NCI-H2107 (cell line): ENCODE data around the gene WNT7A.

Experiments used
- DNase-seq: peaks from one replicate; lab custom pipeline; 2025; lab: John Stamatoyannopoulos, UW

The WNT7A gene

GRCh38 chr3:13792512-13793371 is 87.1 kb downstream of the WNT7A start:
- DNase-seq = no peak

GRCh38 chr3:13792051-13792490 is 87.8 kb downstream of the WNT7A start:
- no peak for DNase-seq

DNA sequence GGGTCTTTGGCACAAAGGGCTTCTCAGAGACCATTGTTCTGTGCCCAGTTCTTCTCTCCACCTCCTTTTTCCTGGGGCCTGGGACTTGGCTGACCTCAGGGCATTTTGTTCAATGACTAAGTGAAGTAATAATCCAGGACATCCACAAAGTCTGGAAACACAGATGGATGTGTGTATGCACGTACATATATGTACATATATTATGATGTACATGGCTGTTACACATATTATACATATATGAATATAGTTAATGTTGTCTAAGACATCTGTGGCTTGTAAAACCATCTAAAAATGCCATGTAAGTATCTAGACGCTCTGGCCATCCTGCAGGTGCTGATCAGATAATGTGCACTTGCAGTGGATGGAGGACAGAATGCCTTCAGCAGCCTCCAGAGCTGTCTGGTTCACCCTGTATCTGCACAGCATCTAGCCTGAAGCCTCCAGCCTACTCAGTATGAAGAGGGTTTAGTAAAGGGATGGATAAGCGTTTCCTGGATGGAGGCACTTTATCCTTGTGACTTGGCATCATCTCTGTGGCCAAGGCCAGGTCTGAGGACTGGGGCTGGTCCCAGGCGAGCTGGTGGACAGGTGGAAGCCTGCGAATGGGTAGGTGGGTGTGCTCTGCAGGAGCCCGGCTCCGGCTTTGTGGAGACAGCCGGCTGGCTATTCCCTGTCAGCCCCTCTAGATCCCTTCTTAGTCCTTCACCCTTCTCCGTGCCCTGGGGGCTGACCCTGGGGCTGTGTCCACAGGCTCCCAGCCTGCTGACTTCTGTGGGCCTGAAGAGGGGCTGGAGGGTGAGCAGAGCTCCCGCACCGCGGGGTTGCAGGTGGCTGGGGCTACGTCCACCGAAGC is 88.4 kb downstream of the WNT7A start:
- DNase-seq = no peak

DNA sequence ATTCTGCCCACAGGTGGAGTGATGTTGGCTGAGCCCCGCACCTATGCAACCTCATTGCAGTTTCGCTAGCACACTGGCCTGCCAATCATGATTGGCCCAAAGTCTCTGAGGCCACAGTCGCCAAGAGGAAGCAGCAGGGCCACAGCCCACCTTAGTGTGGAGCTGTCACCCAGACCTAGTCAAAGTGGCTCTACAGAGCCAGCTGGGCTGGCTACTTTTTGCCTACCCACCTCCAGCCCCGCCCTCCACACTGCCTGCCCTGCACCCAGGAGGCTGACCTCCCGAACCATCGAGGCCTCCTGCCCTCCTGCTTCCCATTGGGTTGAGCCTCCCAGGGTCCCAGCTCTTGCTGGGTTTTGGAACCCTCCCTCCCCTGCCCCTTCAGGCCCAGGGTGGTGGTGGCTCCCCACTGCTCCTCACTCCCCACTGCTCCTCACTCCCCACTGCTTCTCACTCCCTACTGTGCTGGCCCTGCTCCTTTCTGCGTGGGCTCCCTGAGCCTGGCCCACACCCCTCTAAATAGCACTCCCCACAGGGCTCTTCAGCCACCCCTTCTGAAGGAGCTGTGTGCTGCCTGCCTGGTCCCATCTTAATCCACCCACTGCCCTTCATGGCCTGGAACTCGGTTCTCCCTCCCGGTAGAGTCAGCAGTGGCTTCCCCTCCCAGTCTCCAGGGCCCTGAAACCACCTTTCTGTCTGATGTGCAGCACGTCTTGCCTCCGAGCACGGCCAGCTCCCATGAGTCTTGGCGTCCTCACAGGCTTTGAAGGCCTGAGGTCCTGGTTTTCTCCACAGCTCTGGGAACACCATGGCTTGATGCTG is 89.3 kb downstream of the WNT7A start:
- DNase-seq = no peak

DNA sequence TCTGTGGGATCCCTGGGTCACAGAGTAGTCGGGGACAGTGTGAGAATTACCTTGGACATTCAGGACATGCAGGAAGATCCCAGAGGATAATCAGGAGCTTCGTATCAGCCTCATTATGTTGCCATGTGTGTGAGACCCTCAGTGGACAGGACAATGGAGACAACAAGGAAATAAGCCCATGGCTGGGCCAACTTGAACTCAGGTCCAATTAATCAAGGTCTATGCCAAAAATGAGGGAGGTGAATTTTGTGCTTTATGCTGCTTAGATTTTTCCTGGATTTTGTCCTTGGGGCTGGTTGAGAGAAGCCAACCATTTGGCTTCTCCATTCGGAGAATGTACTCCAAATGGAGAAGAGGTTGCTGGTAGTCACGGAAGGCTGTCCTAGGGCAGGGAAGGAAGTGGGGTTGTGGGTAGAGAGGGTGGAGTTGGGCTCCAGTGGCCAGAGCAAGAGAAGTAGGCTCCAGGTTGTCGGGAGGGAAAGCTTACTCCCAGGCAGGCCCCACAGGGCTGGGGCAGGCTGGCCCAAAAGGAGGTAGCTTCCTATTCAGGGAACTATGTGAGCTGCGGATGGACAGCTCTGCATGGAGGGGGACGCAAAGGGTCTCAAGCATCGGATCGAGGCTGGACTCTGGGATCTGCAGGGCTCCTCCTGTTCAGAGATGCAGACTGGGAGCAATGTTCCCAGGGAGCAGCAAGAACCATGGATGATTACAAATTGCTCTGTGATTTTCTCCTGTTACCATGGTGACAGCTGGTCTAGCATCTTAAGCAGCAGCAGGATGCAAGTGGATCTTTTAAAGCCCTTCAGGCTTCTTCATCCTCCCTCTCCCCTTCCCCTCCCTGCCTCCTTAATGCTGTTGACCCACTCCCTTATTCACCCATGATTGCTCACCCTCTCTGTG is 91.1 kb downstream of the WNT7A start:
- no peak for DNase-seq

GRCh38 chr3:13787533-13788132 is 92.2 kb downstream of the WNT7A start:
- DNase-seq = no peak

- no peak for DNase-seq
Measured at GRCh38 chr3:13786811-13787210, 93.1 kb downstream of the WNT7A start.

GRCh38 chr3:13785853-13786436 is 93.9 kb downstream of the WNT7A start:
- no peak for DNase-seq

- no peak for DNase-seq
Measured at GRCh38 chr3:13785351-13785750, 94.5 kb downstream of the WNT7A start.

DNA sequence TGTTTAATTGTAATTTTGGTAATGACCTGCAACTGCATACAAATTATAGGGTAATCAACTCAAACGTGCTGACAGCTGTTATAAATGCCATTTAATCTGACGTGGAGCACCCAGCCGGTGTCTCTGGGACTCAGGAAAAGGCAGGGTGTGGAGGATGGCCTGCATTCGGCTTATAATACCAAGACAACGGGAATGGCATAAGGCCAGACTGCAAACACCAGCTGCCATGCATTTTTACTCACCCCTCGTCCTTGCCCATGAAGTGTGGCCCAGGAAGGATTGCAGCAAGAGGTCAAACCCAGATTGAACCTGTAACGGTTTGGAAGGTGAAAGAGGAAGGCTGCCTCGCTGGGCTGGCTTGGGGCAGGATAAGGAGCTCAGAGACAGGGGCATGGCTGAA is 96.4 kb downstream of the WNT7A start:
- DNase-seq = no peak

GRCh38 chr3:13782501-13782900 is 97.4 kb downstream of the WNT7A start:
- no peak for DNase-seq

DNA sequence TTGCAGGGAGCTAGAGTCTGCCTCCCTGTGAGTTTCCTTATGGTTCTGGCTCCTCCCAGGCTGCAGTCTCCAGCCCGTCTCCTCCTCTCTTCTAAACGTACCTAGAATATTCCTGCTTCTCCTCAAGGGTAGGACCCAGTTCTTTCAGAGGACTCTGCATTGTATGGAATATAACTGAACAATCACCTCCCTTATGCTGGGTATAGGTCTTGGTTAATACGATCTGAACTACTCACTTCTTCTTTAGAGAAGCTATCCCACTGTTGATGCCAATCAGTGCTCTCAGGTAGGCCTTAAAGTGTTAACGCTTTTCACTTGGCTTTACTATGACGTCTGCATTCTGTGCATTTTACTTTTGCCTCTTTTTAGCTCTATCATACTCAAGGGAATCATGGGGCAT is 98.5 kb downstream of the WNT7A start:
- no peak for DNase-seq

GRCh38 chr3:13780432-13781176 is 99.3 kb downstream of the WNT7A start:
- no peak for DNase-seq

GRCh38 chr3:13776253-13777050 is 103.4 kb downstream of the WNT7A start:
- no peak for DNase-seq

- no peak for DNase-seq
Measured at GRCh38 chr3:13772885-13773745, 106.8 kb downstream of the WNT7A start.

DNA sequence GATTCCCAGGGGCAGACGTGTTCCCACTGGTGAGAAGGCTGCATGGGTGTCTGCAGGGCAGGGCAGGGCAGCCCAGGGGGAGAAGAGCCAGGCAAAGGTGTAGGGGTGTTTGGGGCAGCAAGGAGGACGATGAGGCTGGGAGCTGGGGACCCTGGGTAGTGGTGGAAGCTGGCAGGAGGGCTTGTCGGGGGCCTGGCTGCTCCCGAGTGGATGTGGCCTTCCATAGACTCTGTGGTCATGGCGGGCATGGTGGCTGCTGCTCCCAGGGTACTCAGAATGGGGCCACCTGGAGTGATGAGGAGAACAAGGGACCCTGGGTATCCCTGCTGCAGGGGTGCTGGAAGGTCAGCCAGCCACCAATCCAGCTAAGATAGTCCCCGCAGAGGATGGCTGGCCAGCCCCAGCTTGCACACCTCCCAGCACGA is 107.5 kb downstream of the WNT7A start:
- DNase-seq = no peak

DNA sequence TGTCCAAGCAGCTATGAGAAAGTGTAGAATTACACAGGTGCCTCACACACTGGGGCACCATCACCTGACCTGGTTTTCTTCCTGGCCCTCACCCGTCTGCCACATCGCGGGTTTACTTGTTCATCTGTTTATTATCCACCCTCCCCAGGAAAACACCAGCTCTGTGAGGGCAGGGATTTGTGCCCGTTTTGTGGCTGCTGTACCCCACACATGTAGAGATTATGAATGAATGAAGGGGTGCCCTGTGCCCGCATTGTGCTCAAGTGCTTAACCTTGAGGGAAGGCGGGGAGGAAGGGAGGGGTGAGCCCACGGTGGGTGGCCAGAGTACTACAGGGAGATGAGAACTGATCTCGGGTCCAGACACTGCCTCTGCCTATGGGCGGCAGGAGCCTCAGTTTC is 108.4 kb downstream of the WNT7A start:
- DNase-seq = no peak
